Activated CD8-positive, alpha-beta memory T cell treated with anti-CD3 and anti-CD28 coated beads, Interleukin-2, amount 50 U/mL, for 48 hours (primary cell): Measurements from ENCODE around the gene CTPS2.
"Not testable (repeated sequence)": the region's sequence is repeated elsewhere in the genome, so short reads cannot be mapped to it uniquely, and the experiment has no call there.

Source experiments
- DNase-seq: peaks from one replicate; pipeline ENCODE4 v3.0.0-alpha.2; 2020

Gene CTPS2

DNA sequence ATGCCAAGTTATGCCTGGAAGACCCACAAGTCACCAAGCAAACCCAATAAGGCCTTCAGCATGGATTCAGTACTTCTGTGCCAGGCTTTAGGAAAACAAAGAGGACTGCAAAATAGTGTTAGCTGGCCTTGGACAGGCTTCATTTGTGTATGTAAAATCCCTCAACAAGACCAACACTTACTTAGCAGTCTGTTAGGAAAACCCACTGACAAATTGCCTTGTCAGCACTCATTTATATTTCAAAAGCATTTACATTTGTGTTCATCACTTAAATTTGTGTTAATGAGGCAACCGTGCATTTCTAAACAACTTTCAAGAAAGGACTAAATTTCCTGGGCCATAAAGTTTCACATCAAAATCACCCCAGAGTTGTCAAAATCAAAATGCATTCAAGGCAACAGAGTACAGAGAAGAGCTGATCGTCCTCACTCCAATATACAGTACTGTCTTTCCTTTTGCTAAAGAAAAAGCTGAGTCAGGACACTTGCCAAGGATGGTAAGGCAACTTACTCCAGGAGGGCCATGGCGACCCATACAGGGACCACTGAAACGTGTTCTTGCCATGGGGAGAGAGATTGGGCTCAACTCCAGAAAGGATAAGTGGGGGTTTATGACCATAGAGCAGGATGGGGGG, 61.0 kb downstream of the CTPS2 start:
- no peak for DNase-seq

DNA sequence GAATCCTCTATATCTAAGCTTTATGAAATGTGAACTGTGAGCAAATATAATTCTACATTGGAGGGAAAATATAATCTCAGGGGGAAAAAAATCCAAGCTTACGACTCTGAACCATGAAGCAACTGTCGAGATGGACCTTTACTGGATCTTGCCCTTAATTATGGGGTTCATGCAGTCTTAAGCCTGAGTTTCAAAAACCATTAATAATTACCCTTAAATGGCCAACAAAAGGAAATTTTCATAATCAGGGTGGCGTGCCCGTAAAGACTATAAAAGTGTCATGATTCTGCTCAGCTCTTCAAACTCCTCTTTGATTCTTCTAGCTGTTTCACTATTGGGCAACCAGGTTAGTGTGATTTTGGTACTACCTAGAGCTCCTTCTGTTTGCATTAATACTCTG, 62.6 kb downstream of the CTPS2 start, which contains the start of gene S100G:
Gene S100G, plus strand, starts transcription at position 301 of the 400 bp plus-strand sequence. CDS start 849 bp downstream, outside the sequence.
- no peak for DNase-seq

DNA sequence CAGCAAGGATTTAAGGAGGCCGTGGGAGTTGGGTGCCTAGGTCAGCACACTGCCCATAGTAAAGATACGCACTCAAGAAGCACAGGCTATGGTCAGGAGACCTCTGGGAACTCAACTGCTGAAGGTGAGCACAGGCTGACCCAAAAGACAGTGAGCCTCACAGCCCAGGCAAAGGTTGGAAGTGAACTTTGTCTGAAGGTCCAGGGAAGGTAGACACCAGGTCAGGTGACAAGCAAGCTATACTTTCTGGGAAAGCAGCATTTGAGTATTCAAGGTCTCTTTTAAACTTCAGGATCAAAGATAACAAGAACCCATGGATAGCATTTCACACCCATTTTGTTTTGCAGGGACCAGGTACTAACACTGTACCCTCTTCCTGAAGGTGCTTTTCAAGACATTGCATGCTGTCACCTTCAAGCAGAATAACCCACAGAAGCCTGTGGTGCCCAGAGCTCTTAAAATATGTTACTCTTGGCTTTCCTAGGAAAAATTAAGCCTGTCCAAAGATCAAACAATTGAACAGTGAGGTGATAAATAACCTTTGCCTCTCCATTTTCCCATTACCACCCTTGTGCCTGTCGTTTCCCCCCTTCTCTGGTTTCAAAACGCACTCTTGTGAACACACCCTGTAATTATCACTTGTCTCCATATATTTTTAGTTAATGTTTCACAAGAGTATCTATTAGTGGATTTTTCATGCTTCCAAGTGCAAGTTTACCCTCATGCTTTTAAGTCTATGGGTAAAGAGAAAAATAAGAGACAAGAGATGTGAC, 65.9 kb downstream of the CTPS2 start:
- no peak for DNase-seq

DNA sequence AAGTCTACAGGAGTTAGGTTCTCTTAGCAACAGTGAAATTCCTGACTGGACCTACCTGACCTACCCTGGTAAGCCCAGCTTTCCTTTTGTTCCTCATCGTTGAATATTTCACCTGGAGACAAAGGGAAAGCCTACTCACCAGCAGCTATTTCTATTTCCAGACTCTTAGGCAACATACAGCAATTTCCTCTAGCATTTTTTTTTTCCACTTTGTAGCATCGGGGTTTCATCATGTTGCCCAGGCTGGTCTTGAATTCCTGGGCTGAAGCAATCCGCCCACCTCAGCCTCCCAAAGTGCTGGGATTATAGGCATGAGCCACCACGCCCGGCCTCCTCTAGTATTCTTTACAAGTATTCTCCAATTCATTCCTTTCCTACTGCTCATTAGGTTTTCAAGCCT, 69.3 kb downstream of the CTPS2 start:
- DNase-seq, result no peak

DNA sequence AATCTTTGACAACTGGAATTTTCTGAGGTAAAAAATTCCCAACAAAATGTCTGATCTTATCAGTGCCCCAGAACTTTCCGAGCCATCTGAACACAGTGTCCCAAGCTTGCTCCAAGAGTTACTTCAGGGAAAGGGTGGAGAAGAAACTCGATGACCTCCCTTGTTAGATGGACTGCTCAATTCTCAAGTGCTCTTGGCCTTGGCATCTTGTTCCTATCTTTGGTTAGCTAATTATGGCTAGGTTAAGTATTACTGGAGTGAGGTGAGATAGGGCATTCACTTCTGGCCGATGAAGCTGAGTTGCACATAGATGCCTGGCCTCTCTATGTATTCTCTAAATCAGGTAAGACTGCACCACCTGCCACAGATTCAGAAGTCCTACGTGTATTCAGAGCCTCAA, 71.6 kb downstream of the CTPS2 start:
- DNase-seq, result no peak

DNA sequence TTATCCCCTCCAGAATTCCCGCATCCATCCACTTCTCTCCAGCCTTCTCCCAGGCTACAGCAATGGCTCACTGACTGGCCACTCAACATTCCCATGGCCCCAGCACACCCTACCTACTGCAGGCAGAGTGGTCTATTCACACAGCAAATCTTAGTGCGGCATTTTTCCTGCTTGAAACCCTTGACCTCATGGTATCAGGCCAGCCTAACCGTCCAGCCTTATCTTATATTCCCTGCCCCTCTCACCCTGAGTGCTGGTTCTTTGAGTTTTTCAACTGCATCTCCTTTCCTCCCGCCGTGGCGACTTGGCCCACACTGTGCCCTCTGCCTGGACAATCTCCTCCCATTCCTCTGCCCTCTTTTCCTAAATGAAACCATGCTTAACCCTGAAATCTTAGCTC, 72.5 kb downstream of the CTPS2 start:
- no peak for DNase-seq

DNA sequence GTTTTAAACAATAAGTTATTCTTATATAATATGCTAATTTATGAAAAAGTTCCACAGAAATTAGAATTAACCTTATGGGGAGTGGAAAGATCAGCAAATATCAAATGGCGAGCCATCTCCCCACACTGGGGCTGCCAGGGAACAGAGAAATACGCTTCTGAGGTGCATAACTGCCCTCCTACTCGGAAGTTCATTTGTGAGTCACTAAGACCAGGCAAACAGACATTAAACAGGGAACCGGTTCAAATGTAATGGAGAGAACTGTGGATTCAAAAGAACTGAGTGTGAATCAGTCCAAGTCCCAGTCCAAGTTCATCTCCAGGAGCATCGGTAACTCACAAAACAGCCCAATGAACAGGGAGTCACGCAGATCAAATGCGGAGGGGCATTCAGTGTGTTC, 73.9 kb downstream of the CTPS2 start:
- DNase-seq, result no peak

DNA sequence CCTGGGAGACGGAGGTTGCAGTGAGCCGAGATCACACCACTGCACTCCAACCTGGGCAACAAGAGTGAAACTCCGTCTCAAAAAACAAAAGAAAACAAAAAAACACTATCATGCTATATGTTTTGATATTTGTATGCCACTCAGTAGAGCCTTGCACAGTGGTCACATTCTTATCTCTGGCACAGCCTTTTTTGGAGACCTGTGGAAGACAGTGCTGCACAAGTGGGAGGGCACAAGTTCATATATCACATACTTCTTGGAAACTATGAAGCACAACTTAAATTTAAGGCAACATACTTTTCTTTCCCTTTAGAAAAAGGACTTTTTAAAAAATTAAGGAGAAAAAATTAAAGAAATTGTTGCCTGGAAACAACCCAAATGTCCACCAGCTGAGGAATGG, 76.9 kb downstream of the CTPS2 start:
- no peak for DNase-seq

DNA sequence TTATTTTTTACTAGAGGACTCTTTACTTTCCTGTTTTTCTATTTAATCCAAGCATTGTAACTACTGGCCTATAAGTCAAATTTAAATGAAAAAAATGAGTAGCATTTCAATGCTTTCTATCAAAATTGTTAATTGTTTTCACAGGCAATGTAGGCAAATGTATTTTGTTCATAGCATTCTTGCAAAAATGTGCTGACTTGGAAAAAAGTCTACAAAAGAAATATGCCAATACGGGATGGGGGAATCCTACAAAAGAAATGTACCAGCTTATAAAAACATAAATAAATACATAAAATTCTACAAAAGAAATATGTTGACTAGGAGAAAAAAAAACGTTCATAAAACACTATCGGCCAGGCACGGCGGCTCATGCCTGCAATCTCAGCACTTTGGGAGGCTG, 77.4 kb downstream of the CTPS2 start:
- no peak for DNase-seq

DNA sequence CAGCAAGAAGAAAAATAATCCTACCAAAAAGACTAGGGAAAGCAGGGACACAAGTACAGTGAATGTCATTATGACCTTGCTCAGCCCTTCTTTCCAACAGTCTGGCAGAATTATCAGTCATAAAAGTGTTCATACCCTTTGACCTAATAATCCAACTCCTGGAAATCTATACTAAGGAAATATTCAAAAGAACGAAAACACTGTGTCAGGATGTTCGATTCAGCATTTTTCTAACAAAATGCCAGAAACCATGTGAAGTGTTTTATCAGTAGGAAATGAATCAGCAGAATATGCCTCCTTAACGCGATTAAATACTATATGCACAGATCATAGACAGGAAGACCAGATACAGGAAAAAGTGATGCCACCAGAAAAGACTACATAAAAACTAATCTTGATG, 78.7 kb downstream of the CTPS2 start:
- DNase-seq, result no peak

DNA sequence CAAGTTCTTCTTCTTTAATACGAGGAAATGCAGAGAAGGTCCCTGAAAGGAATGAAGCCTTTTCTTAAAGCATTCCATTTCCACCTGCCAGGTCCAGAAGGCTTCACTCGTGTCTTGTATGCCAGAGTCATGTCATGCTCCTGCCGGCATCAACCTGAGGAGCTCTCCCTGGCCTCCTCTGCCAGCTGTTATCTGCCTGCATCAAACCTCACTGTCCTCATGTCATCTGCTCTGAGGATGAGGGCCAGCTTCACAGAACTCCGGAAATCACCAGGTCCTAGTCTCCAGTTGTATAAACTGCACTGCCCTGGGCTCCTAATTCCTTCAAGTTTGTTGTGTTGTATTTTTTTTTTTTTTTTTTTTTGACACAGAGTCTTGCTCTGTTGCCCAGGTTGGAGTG, 82.6 kb downstream of the CTPS2 start:
- no peak for DNase-seq

DNA sequence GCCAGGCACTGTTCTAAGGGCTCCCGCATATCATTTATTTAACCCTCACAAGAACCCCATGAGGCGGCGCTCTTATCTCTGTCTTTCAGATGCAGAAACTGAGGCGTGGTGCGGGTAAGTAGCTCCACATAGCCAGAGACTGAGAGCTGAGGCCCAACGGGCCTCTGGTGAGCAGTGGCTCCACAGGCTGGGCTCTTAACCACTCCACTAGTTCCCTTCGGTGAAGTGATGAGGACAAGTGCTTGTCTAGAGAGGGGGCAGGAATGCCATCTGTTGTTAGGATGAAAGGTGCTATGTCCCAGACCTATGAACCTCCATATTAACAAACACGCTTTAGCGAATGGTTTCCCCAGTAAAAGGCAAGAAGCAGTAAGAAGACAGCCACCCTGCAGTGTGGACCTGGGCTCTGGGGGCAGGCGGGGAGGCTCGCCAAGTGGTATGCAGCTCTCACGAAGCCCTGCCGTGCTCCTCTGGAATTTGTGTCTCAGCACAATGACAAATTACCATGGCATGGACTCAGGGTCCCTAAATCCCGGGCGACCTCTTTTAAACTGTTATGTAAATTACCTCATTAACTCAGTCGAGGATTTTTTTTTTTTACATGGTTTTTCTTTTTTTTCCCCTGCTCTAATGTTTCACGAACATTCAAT, 83.4 kb downstream of the CTPS2 start:
- no peak for DNase-seq

DNA sequence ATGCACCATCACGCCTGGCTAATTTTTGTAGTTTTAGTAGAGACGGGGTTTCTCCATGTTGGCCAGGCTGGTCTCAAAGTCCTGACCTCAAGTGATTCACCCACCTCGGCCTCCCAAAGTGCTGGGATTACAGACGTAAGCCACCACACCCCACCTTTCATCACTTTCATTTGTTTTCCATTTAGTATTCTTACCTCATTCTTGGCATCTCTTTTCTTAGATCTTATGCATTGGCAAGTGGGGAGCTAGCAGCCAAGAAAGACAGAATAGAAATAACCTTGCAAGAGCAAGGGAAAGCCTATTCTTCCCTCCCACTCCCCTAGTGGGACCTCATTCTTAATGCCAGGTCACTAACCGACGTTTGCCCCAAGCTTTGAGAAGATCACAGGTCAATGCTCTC, 84.0 kb downstream of the CTPS2 start:
- not testable (repeated sequence) for DNase-seq

DNA sequence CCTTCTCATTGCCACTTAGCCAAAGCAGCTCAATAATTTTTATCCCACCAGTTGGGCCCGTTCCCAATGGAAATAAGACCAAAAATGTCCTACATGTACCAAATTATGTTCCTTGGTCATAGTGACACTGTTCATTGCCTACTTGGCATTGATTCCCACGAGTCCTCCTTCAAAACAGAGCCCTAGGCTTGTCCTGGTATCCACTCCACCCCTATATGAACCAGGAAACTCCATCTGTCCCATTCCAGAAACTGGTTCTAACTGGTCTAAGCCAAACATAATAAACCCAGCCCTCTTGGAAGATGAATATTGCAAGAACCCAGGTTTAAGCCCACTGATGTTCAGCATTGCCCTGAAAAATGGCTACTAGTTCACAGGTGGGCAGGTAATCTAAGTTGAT, 93.4 kb downstream of the CTPS2 start:
- DNase-seq, result no peak

DNA sequence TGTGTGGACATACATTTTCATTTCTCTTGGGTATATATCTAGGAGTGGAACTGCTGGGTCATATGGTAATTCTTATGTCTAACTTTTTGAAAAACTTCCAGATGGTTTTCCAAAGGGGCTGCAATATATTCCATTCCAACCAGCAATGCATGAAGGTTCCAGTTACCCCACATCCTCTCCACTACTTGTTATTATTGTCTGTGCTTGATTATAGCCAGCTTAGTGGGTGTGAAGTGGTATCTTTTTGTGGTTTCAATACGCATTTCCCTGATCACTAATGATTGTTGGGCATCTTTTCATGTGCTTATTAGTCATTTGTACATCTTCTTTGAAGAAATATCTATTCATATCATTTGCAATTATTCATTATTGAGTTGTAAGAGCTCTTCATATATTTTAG, 94.0 kb downstream of the CTPS2 start:
- no peak for DNase-seq

DNA sequence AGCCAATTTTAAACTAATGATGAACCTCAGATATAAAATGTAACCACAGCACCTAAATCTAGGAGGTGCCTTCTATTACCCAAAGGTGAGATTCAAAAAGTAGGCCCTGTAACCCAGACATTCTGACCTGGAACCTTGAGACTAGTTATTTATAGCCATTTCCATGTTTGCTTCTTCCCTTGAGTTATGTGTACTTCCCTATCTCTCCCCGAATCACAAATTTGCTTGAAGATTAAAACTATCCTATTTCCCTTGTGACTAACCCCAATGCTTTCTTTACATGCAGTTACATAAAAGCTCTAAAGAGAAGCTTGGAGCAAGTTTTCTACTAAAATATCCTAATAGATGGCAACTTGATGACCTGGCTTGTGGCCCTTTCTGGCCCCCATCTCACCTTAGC, 95.1 kb downstream of the CTPS2 start:
- no peak for DNase-seq

DNA sequence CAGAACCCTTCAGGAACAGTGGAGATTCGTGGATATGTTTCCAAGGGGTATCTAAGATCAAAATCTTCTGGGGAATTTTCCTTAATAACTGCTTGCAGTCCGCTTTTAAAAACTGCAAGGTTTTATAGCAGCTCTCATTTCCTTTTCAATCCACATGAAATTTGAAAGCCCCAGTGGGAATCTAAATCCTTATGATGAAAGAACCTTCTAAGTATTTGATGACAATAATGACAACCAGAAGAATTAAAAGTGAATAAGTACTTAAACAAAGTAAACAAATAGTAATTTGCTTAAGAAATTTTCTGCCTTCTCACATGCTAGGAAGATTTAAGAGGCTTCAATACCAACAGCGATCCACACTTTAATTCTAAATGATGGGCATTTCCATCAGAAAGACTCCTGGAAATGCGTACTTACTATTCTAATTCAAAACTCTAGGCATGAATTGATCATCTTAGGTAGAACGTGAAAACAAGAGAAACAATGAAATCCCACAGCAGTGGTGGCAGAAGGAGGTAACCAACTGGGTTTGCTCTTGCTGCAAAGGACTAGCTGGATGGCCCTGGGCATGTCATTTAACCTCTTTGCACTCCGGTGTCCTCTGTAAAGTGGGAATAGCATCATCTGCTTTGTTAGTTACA, 100.1 kb downstream of the CTPS2 start:
- DNase-seq, result no peak

DNA sequence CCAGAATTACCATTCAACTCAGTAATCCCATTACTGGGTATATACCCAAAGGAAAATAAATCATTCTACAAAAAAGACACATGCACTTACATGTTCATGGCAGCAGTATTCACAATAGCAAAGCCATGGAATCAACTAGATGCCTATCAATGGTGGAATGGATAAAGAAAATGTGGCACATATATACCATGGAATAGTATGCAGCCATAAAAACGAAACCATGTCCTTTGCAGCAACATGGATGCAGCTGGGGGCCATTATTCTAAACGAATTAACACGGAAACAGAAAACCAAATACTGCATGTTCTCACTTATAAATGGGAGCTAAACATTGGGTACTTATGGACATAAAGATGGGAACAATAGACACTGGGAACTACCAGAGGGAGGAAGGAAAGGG, 101.8 kb downstream of the CTPS2 start:
- DNase-seq, result not testable (repeated sequence)

DNA sequence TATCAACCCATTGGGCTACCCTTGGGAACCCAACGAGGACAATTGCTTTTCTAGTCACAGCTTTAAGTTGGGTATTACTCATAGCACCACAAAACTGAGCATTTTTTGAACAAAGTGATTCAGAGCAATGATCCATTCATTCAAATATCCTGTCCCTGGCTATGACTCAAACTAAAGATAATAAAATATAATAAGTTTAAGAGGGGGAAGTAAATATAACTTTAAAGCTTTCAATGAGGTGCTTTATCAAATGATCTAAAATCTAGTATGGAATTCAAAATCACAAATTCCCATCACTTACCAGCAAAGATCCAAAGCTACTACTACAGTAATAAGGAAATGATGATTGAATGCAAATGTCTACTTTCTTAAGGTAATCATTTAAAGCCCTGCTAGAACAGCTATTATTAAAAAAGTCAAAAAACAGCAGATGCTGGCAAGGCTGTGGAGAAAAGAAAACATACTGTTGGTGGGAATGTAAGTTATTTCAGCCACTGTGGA, 102.3 kb downstream of the CTPS2 start:
- no peak for DNase-seq

DNA sequence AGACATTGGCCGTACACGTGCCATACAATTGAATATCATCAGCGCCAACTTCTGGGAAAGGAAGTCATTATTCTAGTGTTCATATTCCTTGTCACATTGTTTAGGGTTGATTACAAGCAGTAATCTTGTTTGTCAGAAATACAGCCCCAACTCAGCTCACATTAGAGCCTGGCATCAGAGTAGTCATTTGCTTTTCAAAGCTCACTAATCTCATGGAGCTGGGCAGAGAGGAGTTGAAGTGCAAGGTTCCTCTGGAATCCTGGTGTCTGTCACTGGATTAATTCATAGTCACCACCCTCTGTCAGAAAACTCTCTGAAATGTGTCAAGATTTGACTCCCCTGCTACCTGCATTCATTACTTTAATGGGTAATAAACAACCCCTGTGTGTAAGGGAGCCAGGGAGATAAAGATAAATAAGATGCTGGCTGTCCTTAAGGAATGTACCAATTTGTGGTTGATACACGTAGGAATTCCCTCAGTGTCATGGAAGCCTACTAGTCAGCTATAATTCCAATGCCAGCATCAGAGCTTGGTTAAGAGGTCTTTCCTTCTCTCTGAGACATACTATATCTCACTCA, 106.2 kb downstream of the CTPS2 start:
- no peak for DNase-seq

DNA sequence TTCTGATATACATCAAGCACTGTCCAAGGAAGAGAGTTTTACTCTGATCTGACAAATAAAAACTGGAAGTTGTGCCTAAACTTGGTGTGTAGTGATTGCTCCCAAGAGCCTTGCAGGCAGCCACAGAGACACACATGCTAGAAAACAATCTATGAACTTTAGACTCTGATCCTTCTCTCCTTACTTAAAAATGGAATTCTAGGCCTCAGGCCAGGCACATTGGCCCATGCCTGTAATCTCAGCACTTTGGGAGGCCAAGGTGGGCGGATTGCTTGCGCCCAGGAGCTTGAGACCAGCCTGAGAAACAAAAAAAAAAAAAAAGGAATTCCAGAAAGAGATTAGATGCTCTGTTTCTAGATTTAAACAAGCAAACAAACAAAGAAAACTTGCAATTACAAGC, 108.1 kb downstream of the CTPS2 start:
- no peak for DNase-seq

DNA sequence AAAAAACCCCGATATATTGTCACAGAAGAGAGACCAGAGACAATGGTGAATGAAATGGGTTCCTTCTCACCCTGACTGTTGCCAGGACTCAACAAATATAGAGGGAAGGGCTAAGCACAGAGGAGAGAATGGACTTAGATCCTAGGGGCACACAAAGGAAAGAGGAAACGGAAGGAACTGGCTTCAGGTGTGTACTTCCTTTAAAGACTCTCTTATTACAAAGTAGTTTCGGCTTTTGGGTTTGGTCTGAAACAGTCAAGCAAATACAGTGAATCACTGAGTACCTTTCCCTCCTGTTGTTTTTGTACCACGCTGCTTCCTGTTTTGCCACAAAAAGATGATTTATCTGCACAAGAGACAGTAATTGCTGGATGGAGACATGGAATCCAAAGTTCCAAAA, 108.6 kb downstream of the CTPS2 start:
- DNase-seq, result no peak

DNA sequence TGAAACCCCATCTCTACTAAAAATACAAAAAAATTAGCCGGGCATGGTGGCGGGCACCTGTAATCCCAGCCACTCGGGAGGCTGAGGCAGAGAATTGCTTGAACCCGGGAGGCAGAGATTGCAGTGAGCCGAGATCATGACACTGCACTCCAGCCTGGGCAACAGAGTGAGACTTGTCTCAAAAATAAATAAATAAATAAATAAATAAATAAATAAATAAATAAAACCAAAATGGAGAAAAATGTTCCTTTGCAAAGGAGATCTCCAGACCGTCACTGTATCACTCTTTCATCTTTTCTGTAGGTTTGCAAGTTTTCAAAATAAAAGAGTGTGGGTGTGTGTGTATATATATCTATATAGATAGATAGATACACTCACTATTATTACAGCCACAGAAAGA, 109.2 kb downstream of the CTPS2 start:
- DNase-seq, result not testable (repeated sequence)
